Ammon's horn (tissue), 1 donor: Measurements from ENCODE around the gene IGSF3.
"Not testable (repeated sequence)": the region's sequence is repeated elsewhere in the genome, so short reads cannot be mapped to it uniquely, and the experiment has no call there.

Source experiments
- DNase-seq: peaks from one replicate; pipeline ENCODE4 v3.0.0-alpha.2; 2016; ENCODE audit warnings: low spot score

Gene IGSF3

GRCh38 chr1:116663821-116664220, 3.7 kb downstream of the IGSF3 start:
- DNase-seq: no peak

GRCh38 chr1:116661633-116662032, 5.9 kb downstream of the IGSF3 start:
- no peak for DNase-seq

GRCh38 chr1:116658645-116659044, 8.9 kb downstream of the IGSF3 start:
- not testable (repeated sequence) for DNase-seq

- not testable (repeated sequence) for DNase-seq
These were observed 9.7 kb downstream of the IGSF3 start for GRCh38 chr1:116657836-116658235.

DNA sequence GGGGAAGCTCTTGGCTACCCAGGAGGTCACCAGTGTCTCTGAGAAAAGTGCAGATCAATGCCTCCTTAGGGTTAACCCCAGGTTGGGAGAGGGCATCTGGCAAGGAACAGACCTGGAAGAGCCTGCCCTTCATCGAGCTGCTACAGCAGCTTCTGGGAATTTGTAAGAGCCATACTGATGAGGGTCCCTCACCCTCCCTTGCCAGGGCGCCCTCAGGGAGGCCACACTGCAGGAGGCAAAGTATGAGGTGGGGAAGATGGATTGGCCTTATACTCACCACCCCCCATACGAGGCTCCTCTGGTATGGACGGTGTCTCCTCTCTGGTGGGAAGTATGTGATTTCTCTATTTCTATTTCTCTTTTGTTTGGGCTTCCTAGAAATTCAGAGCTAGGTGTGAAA, 13.2 kb downstream of the IGSF3 start:
- no peak for DNase-seq

- not testable (repeated sequence) for DNase-seq
These were observed 14.9 kb downstream of the IGSF3 start for GRCh38 chr1:116652598-116652997.

GRCh38 chr1:116650781-116651180, 16.8 kb downstream of the IGSF3 start:
- not testable (repeated sequence) for DNase-seq

GRCh38 chr1:116649041-116649440, 18.5 kb downstream of the IGSF3 start:
- DNase-seq: not testable (repeated sequence)

DNA sequence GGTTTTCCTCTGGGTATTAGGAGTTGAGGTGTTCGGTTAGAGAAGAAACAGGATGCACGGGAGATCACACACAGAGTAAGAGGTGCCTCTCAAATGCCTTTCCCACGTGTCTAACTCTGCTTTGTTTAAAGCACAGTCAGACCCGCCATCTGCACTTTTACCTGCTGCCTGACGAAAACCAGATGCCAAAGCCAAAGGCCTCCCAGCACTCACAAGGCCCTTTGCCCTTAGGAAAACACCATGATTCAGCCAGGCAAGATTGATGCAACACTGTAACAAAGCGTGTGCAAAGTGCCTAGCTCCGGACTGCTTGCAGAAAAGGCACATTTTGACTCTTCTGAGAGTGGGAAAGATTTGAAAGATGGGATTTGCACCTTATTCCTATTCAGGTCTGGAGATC, 19.2 kb downstream of the IGSF3 start:
- not testable (repeated sequence) for DNase-seq

DNA sequence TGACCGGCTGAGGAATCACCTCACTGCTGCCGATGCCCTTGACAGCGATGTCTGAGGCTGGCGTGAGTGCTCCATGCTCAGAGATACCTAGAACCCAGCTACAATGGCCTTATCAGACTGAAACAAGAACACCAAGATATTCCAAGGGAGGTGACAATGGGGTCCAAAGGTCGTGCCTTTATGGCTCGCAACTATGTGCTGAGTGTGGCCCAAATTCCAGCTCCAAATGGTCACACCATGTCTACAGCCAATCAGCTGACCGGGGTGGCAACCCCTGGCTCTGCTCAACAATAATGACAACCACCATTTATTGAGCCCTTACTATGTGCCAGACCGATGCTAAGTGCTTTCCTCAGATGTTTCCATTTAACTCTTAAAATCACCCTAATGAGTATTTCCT, 20.3 kb downstream of the IGSF3 start:
- DNase-seq: not testable (repeated sequence)

DNA sequence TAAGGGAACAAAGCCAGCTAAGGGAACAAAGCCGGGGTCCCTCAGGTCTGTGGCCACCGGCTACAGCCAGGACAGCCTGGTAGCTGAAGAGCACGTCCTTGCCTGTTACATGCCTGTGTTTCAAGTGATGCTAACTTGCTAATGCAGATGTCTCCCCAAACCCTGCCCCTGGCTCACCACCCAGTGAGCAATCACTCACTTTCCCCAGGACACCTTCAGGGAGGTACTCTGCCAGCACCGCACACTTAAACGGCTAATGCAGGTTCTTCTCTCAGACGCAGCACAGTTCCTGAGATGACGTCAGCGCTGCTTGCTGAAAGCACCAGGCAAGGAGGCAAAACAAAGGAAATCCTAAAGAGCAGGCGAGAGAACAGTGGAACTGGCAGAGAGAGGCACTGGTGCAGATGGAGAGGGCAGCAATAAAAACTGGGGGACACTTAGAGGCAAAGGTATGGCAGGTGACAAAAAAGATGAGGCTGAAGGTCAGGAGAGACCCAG, 20.8 kb downstream of the IGSF3 start:
- DNase-seq: not testable (repeated sequence)

GRCh38 chr1:116645802-116646672, 21.5 kb downstream of the IGSF3 start:
- not testable (repeated sequence) for DNase-seq

GRCh38 chr1:116644993-116645392, 22.5 kb downstream of the IGSF3 start:
- DNase-seq: not testable (repeated sequence)

DNA sequence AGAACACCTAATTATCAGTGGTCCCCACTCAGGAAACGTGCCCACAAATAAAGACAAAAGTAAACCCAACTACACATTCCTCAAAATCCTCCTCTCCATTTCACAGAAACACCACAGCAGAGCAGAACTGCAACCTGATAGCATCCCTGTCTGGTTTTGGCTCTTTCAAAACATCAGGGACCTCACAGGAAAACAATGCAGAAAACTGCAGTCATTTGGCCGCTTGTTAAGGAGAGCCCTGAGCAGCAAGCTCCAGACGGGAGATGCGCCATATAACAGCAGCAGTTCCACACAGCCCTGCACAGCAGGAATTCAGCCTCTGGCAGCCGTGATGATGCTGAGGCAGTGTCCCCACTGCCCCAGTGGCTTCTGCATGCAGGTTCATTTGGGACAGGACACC, 23.4 kb downstream of the IGSF3 start:
- DNase-seq: not testable (repeated sequence)

DNA sequence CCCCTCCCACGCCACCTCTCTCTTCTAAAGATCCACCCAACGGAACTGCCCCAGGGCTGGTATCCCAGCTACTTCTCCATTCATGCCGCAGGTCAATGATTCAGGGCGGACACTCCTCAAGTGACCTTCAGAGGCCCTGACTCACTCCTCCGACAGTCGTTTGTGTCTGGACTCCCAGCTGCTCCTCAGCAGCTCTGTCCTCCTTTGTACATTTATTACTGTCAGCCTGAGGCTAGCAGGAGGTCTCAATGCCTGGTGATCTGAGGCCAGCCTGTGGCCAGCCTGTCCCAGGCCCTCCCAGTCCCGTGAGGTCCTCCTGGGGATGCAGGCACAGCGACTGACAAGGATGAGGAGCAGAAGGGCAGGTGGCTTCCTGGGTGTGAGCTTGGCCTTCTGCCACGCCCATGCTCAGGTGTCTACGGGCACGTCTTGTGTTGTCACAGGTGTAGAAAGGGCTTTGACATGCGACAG, 24.2 kb downstream of the IGSF3 start:
- not testable (repeated sequence) for DNase-seq

DNA sequence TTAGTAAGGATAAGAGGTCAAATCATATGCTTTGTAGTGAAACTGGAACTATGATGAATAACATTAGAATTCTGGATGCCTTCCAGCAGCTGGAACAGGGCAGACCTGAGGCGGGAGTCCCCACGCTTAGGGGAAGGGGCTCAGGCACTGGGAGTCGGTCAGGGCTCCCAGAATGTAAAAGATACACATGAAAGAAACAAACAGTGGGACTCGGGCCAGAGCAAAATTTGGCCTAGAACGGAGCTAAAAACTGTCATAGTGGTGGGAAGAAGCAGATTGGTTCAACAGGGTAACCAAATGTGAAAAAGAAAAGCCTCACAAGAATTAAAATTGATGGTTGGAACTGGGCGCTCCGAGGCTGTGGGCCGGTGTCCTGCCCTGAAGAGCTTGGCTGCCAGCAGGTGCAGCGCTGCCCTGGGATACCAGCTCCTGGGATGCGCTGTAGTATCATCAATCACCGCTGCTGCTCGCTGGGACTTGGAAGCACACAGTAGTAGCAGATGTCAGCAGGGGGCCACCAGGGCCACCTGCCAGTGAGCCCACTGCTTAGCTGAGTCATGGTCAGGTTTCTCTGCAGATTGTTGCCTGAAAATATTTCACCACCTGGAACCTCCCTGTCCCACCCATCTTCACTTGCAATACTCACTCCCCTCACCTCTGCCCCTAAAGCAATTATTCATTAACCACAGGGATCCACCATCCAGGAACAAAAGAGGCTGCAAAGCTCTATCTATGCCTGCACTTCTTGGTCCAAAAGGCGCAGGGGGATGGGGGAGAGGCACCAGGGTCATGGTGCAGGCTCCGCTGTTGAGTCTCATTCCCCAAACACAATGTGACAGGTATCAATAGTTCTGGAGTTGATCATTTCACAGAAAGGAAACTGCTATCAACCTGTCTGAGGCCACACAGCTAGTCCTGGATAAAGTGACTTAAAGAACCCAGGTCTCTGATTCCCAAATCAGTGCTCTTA, 24.9 kb downstream of the IGSF3 start:
- DNase-seq: not testable (repeated sequence)

- not testable (repeated sequence) for DNase-seq
These were observed 29.9 kb downstream of the IGSF3 start for GRCh38 chr1:116637583-116637982.

- DNase-seq: not testable (repeated sequence)
These were observed 30.9 kb downstream of the IGSF3 start for GRCh38 chr1:116636584-116636983.

DNA sequence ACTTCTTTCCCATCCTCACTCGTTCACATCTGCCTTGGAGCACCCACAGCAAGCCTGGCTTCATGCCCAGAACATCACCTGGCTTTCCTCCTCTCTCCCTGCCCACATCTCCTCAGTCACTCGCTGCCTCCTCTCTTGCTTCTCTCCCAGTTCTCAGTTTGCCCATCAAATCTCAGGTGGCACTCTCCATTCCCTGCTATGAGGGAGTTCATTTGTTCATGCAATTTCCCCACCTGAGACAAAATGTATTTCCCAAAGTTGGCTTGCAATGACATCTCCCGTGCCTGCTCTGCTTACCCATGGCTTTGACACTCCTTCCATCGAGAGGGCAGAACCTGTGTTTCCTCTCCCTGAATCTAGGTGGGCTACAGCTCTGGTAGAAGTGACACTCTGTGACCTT, 33.1 kb downstream of the IGSF3 start:
- DNase-seq: not testable (repeated sequence)

GRCh38 chr1:116631996-116632925, 35.3 kb downstream of the IGSF3 start:
- not testable (repeated sequence) for DNase-seq

GRCh38 chr1:116631554-116631953, 36.0 kb downstream of the IGSF3 start:
- DNase-seq: not testable (repeated sequence)
